ENCODE results near the gene MRPL58. TPM values are rescaled to one million over a fixed set of nuclear protein-coding genes. Genes with fewer than 3 reads are reported as not detected.

Gene MRPL58
- total and polyA plus RNA-seq, 2 of the 8 experiments (the other 6 are each of a cell fraction or from before 2014, with no cell fraction given) = 43.6 to 49.1 TPM

GRCh38 chr17:75064460-75064859 lies 52.0 kb downstream of the MRPL58 start:
- Histone ChIP-seq H3K27ac (ENCODE audit: low read depth, low read length) (no peak overlapping the region), H4K5ac (ENCODE audit: insufficient read length, low read depth, low read length) (no peak overlapping the region), H3K27me3 (replicated peaks in 1 of 4; ENCODE audit: control insufficient read depth in 3 of 4, extremely low read depth in 1 of 4, insufficient read depth in 3 of 4, low read length in 3 of 4) (no peaks in the 10 kb centered on the region), H3K23me2 (ENCODE audit: low read depth, low read length) (no peaks in the 10 kb centered on the region), H4K91ac (replicated peaks; ENCODE audit: insufficient read length, low read length) (no peak overlapping the region), H3K4me1 (replicated peaks in 1 of 4; ENCODE audit: control insufficient read depth in 3 of 4, insufficient read depth in 4 of 4, low read length in 3 of 4) (no peaks in the 10 kb centered on the region; a peak in 1 of 7 replicates), H3K23ac (ENCODE audit: insufficient read length) (no peak overlapping the region), H2BK20ac (ENCODE audit: low read length) (no peak overlapping the region), H3K4ac (replicated peaks; ENCODE audit: insufficient read length, low read depth, low read length) (no peak overlapping the region), H2BK5ac (ENCODE audit: low read depth, low read length) (no peak overlapping the region), H3K79me2 (ENCODE audit: control insufficient read depth in 1 of 2, insufficient read depth in 2 of 2, low read length in 2 of 2) (no peaks in the 10 kb centered on the region), H2BK120ac (replicated peaks; ENCODE audit: low read depth, low read length) (no peak overlapping the region), H3K14ac (ENCODE audit: insufficient read length) (no peak overlapping the region), H3K9ac (replicated peaks in 1 of 4; ENCODE audit: extremely low read depth in 1 of 4, low read depth in 3 of 4, low read length in 3 of 4) (no peak overlapping the region), H2AK5ac (ENCODE audit: low read depth, low read length) (no peak overlapping the region), H2AFZ (ENCODE audit: low read length) (no peak overlapping the region), H3K18ac (ENCODE audit: extremely low read depth, low read length) (no peak overlapping the region), H3K36me3 (ENCODE audit: control insufficient read depth in 2 of 4, insufficient read depth in 4 of 4, low read length in 3 of 4) (peaks cover 20 to 51% (median 42%) of the 10 kb centered on the region in 4 experiments), H3K9me3 (ENCODE audit: insufficient read depth in 2 of 2, low read depth in 1 of 2, low read length in 1 of 2) (no peaks in the 10 kb centered on the region), H3K79me1 (ENCODE audit: low read depth, low read length) (peaks cover 2% of the 10 kb centered on the region; the same call in 1 of the 2 replicates), H3K4me2 (ENCODE audit: insufficient read depth in 1 of 2, low read depth in 2 of 2, low read length in 2 of 2) (no peak overlapping the region), H2BK15ac (ENCODE audit: low read length) (no peak overlapping the region), H2BK12ac (ENCODE audit: low read depth, low read length) (no peak overlapping the region), H3K4me3 (ENCODE audit: extremely low read depth in 1 of 4, insufficient read depth in 2 of 4, low read depth in 3 of 4, low read length in 4 of 4) (no peak overlapping the region), H3K56ac (replicated peaks; ENCODE audit: insufficient read length, low read depth, low read length) (no peak overlapping the region), H4K8ac (ENCODE audit: extremely low read depth, insufficient read depth, low read length) (no peak overlapping the region), H4K20me1 (replicated peaks in 1 of 2; ENCODE audit: control insufficient read depth in 1 of 2, insufficient read depth in 2 of 2, low read length in 2 of 2) (peaks cover 3 to 10% of the 10 kb centered on the region in 2 experiments)
- FAIRE-seq (no peak), DNase-seq (ENCODE audit: low read depth in 1 of 2, low spot score in 2 of 2) (no peak)
- ChIA-PET CTCF (ENCODE audit: partially characterized antibody) (interaction anchor here (0.6 to 8.1 kb wide), 19 partner anchors 8 to 129 kb away, joined by 3 to 81 read pairs (median 7); no protein-coding TSS in a partner anchor), POLR2A (ENCODE audit: partially characterized antibody) (interaction anchor here (1.0 to 5.8 kb wide), 4 partner anchors 10 to 43 kb away, joined by 4 to 25 read pairs (median 6); no protein-coding TSS in a partner anchor)
- WGBS, 2 experiments (ENCODE audit: extremely low coverage in 1 of 2, insufficient coverage in 1 of 2, insufficient read length in 1 of 2, insufficient replicate concordance in 2 of 2, low coverage in 1 of 2, low lambda C conversion rate in 2 of 2, missing lambda C conversion rate in 1 of 2) = 91% methylated on average over 8 of the region's 8 CpGs; no CpG with 5 or more reads in 1 of the 2 experiments
- no peak for TF ChIP-seq HDAC6 (IDR thresholded peaks at IDR 0.05; ENCODE audit: low read depth, low read length)
- TF ChIP-seq E2F6 (IDR thresholded peaks at IDR 0.05) = no peak
- no peak for TF ChIP-seq BRCA1 (IDR thresholded peaks at IDR 0.05; ENCODE audit: low read depth, low read length)
- TF ChIP-seq POLR2AphosphoS5 (IDR thresholded peaks at IDR 0.05; ENCODE audit: low read depth, low read length) = no peak
- no peak for TF ChIP-seq NANOG (IDR thresholded peaks at IDR 0.05; ENCODE audit: insufficient read depth, low read depth, low read length, poor library complexity, severe bottlenecking)
- TF ChIP-seq TAF7 (optimal IDR thresholded peaks at IDR 0.05; ENCODE audit: borderline replicate concordance, low read depth, low read length) = no peak
- TF ChIP-seq KDM1A (IDR thresholded peaks at IDR 0.05; ENCODE audit: borderline replicate concordance, low read length) = no peak
- no peak for TF ChIP-seq CBX8 (IDR thresholded peaks at IDR 0.05; ENCODE audit: borderline replicate concordance, low read depth, low read length)
- TF ChIP-seq TEAD4 (IDR thresholded peaks at IDR 0.05; ENCODE audit: low read depth, low read length) = no peak
- TF ChIP-seq SRF (IDR thresholded peaks at IDR 0.05; ENCODE audit: low read depth, low read length) = no peak
- no peak for TF ChIP-seq BCL11A (IDR thresholded peaks at IDR 0.05; ENCODE audit: low read depth in 2 of 2, low read length in 2 of 2)
